ENCODE results near the gene URI1.

URI1 gene

GRCh38 chr19:29952646-29953045, 10.6 kb downstream of the URI1 start:
- Histone ChIP-seq H2AFZ (ENCODE audit: low read length) (no peak overlapping the region), H4K20me1 (ENCODE audit: insufficient read depth, low read length) (no peaks in the 10 kb centered on the region)

GRCh38 chr19:29953352-29954247, 11.6 kb downstream of the URI1 start:
- H3F3A ChIP-seq (ENCODE audit: insufficient read depth, low read length) = no peaks in the 10 kb centered on the region
- H3K4me2 ChIP-seq (ENCODE audit: low read length) = no peak overlapping the region
- no peak overlapping the region for H3K27ac ChIP-seq (ENCODE audit: low read depth, low read length, poor library complexity, severe bottlenecking)
- no peaks in the 10 kb centered on the region for H3K9me2 ChIP-seq (ENCODE audit: low read depth, low read length)
- no peaks in the 10 kb centered on the region for H3K4me1 ChIP-seq (ENCODE audit: insufficient read depth, low read length, severe bottlenecking)
- H2AFZ ChIP-seq (ENCODE audit: low read length) = no peak overlapping the region
- TF ChIP-seq CTCF (IDR thresholded peaks at IDR 0.05; ENCODE audit: low read length) (no peak), EZH2 (IDR thresholded peaks at IDR 0.05; ENCODE audit: borderline replicate concordance, low read length) (no peak)
- no peaks in the 10 kb centered on the region for H4K20me1 ChIP-seq (ENCODE audit: insufficient read depth, low read length)
- H3K79me2 ChIP-seq (ENCODE audit: insufficient read depth, low read length) = peaks cover 85% of the 10 kb centered on the region
- no peak overlapping the region for H3K4me3 ChIP-seq (ENCODE audit: low read depth, low read length, poor library complexity, severe bottlenecking)
- H3K9ac ChIP-seq (ENCODE audit: low read length) = no peak overlapping the region
- H3K36me3 ChIP-seq (ENCODE audit: insufficient read depth, low read length) = peaks cover 29% of the 10 kb centered on the region
- 0 out of 2 replicates have a peak, but pooled peaks cover 7% of the 10 kb centered on the region for H3K9me3 ChIP-seq (ENCODE audit: low read length)
- H3K27me3 ChIP-seq (ENCODE audit: insufficient read depth, low read length) = no peaks in the 10 kb centered on the region

More at GRCh38 chr19:29952646-29953045, 10.6 kb downstream of the URI1 start:
- Histone ChIP-seq H3K9ac (ENCODE audit: low read length) (no peak overlapping the region), H3K4me2 (ENCODE audit: low read length) (no peak overlapping the region), H3K4me1 (ENCODE audit: insufficient read depth, low read length, severe bottlenecking) (no peaks in the 10 kb centered on the region), H3K9me2 (ENCODE audit: low read depth, low read length) (no peaks in the 10 kb centered on the region), H3K36me3 (ENCODE audit: insufficient read depth, low read length) (peaks cover 24% of the 10 kb centered on the region), H3F3A (ENCODE audit: insufficient read depth, low read length) (no peaks in the 10 kb centered on the region), H3K9me3 (ENCODE audit: low read length) (0 out of 2 replicates have a peak, but pooled peaks cover 11% of the 10 kb centered on the region), H3K27me3 (ENCODE audit: insufficient read depth, low read length) (no peaks in the 10 kb centered on the region), H3K79me2 (ENCODE audit: insufficient read depth, low read length) (peaks cover 84% of the 10 kb centered on the region), H3K27ac (ENCODE audit: low read depth, low read length, poor library complexity, severe bottlenecking) (no peak overlapping the region), H3K4me3 (ENCODE audit: low read depth, low read length, poor library complexity, severe bottlenecking) (no peak overlapping the region)
- TF ChIP-seq CTCF (IDR thresholded peaks at IDR 0.05; ENCODE audit: low read length) = no peak

GRCh38 chr19:29956855-29957254, 14.8 kb downstream of the URI1 start:
- H3K4me1 ChIP-seq (ENCODE audit: insufficient read depth, low read length, severe bottlenecking) = no peaks in the 10 kb centered on the region
- TF ChIP-seq EZH2 (IDR thresholded peaks at IDR 0.05; ENCODE audit: borderline replicate concordance, low read length) (no peak), CTCF (IDR thresholded peaks at IDR 0.05; ENCODE audit: low read length) (no peak)
- H3K27ac ChIP-seq (ENCODE audit: low read depth, low read length, poor library complexity, severe bottlenecking) = no peak overlapping the region
- no peaks in the 10 kb centered on the region for H3K9me2 ChIP-seq (ENCODE audit: low read depth, low read length)
- H3K4me2 ChIP-seq (ENCODE audit: low read length) = no peak overlapping the region
- H3K36me3 ChIP-seq (ENCODE audit: insufficient read depth, low read length) = peaks cover 10% of the 10 kb centered on the region
- H3K9me3 ChIP-seq (ENCODE audit: low read length) = 0 out of 2 replicates have a peak, but pooled peaks cover 5% of the 10 kb centered on the region
- peaks cover 99% of the 10 kb centered on the region for H3K79me2 ChIP-seq (ENCODE audit: insufficient read depth, low read length)
- H3K27me3 ChIP-seq (ENCODE audit: insufficient read depth, low read length) = no peaks in the 10 kb centered on the region
- no peaks in the 10 kb centered on the region for H3F3A ChIP-seq (ENCODE audit: insufficient read depth, low read length)
- no peak overlapping the region for H3K9ac ChIP-seq (ENCODE audit: low read length)
- no peak overlapping the region for H2AFZ ChIP-seq (ENCODE audit: low read length)
- H3K4me3 ChIP-seq (ENCODE audit: low read depth, low read length, poor library complexity, severe bottlenecking) = no peak overlapping the region
- H4K20me1 ChIP-seq (ENCODE audit: insufficient read depth, low read length) = no peaks in the 10 kb centered on the region
